SK-N-SH (cell line): ENCODE results near the gene RADIL. TPM values are rescaled to one million over a fixed set of nuclear protein-coding genes. Genes with fewer than 3 reads are reported as not detected.
A peak's percentile ranks its signal among the peaks of the same experiment; 100 is the strongest.

Experiments
- ELF1 ChIP-seq: IDR thresholded peaks from 2 replicates; pipeline ENCODE4 v1.4.0; 2012
- EP300 ChIP-seq, 2 experiments: IDR thresholded peaks; 2 replicates each; pipeline versions ENCODE4 v1.4.0 to v1.6.1; 2012; ENCODE audit warnings: borderline replicate concordance in 1 of 2, low read depth in 1 of 2, low read length in 1 of 2
- EZH2phosphoT487 ChIP-seq: fragments of 200-600 bp; sonication (generic); IDR thresholded peaks from 2 replicates; pipeline ENCODE4 v1.6.1; 2017; ENCODE audit warnings: low read depth, mixed run types, mild to moderate bottlenecking, antibody characterized with exemption, moderate library complexity, borderline replicate concordance
- FOSL2 ChIP-seq: IDR thresholded peaks from 2 replicates; pipeline ENCODE4 v1.4.0; 2012; ENCODE audit warnings: low read depth, mild to moderate bottlenecking, moderate library complexity, borderline replicate concordance
- FOXM1 ChIP-seq: IDR thresholded peaks from 2 replicates; pipeline ENCODE4 v1.4.0; 2012; ENCODE audit warnings: low read depth, mild to moderate bottlenecking
- GATA2 ChIP-seq: sonication (generic); formaldehyde crosslinking; IDR thresholded peaks from 2 replicates; pipeline ENCODE4 v1.5.0; 2020; ENCODE audit warnings: mild to moderate bottlenecking, missing genetic modification reagents
- JUND ChIP-seq: IDR thresholded peaks from 2 replicates; pipeline ENCODE4 v1.4.0; 2012
- MEF2A ChIP-seq: IDR thresholded peaks from 2 replicates; pipeline ENCODE4 v1.4.0; 2012; ENCODE audit warnings: low read depth, borderline replicate concordance
- MXI1 ChIP-seq: IDR thresholded peaks from 2 replicates; pipeline ENCODE4 v1.6.1; 2012; ENCODE audit warnings: mild to moderate bottlenecking, low read depth, low read length, improper control_type of control experiment
- NRF1 ChIP-seq: IDR thresholded peaks from 2 replicates; pipeline ENCODE4 v1.6.1; 2012; ENCODE audit warnings: low read depth, mild to moderate bottlenecking, low read length
- SMC3 ChIP-seq: IDR thresholded peaks from 2 replicates; pipeline ENCODE4 v1.6.1; 2012; ENCODE audit warnings: low read depth, low read length, improper control_type of control experiment
- TAF1 ChIP-seq: IDR thresholded peaks from 2 replicates; pipeline ENCODE4 v1.6.1; 2012; ENCODE audit warnings: low read depth, mild to moderate bottlenecking, low read length, moderate library complexity, borderline replicate concordance
- polyA plus RNA-seq, 3 experiments: library from polyadenylated mRNA; depleted of rRNA; stranded (reverse); fragments of >200 nt; gene quantifications; 2 replicates each; pipeline ENCODE4 v1.2.3, GENCODE V29; 2012
- TF ChIP-seq, protein P1 (sequence below): IDR thresholded peaks from 2 replicates; pipeline ENCODE4 v1.4.0; 2012; ENCODE audit warnings: low read depth
- TF ChIP-seq, protein P2 (sequence below): IDR thresholded peaks from 2 replicates; pipeline ENCODE4 v1.4.0; 2012; ENCODE audit warnings: low read depth, borderline replicate concordance
- TF ChIP-seq, protein P3 (sequence below): IDR thresholded peaks from 2 replicates; pipeline ENCODE4 v1.6.1; 2012; ENCODE audit warnings: mild to moderate bottlenecking, low read depth, low read length, moderate library complexity
- TF ChIP-seq, protein P4 (sequence below): fragments of 150-350 bp; IDR thresholded peaks from 2 replicates; pipeline ENCODE4 v1.6.1; 2017; ENCODE audit warnings: antibody characterized with exemption, low read length, low read depth, borderline replicate concordance
- TF ChIP-seq, protein P5 (sequence below): IDR thresholded peaks from 2 replicates; pipeline ENCODE4; 2012
- TF ChIP-seq, protein P6 (sequence below): fragments of 200-600 bp; sonication (generic); IDR thresholded peaks from 2 replicates; pipeline ENCODE4 v1.6.1; 2017; ENCODE audit warnings: antibody characterized with exemption, mild to moderate bottlenecking, moderate library complexity

The RADIL gene
- polyA plus RNA-seq, 1 of the 3 experiments (the other 2 are of a cell fraction) = 4.3 TPM

DNA sequence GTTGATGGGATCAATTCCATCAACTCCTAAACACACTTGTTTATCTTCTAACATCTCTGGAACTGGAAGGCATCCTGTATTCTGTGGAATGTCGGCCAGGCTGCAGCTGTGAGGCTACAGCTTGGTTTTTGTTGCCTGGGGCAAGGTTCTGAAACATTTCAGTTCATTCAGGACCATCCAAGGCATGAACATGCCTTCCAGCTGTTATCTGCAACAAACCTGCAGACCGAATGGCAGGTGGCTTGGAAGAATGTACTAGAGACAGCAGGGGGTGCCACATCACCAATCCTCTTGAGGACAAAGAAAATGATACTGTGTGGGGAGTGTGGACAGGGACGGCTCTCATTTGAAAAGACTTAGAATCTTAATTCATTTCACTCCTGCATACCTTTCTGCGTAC is 34.1 kb downstream of the RADIL start (continued):
- TF ChIP-seq, protein P1, sequence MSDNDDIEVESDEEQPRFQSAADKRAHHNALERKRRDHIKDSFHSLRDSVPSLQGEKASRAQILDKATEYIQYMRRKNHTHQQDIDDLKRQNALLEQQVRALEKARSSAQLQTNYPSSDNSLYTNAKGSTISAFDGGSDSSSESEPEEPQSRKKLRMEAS = no peak
- TF ChIP-seq FOXM1 = no peak
- TF ChIP-seq, protein P2, sequence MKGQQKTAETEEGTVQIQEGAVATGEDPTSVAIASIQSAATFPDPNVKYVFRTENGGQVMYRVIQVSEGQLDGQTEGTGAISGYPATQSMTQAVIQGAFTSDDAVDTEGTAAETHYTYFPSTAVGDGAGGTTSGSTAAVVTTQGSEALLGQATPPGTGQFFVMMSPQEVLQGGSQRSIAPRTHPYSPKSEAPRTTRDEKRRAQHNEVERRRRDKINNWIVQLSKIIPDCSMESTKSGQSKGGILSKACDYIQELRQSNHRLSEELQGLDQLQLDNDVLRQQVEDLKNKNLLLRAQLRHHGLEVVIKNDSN = no peak
- TF ChIP-seq MEF2A = no peak
- TF ChIP-seq SMC3 = peak; percentile 89
- no peak for TF ChIP-seq NRF1
- TF ChIP-seq, protein P3, sequence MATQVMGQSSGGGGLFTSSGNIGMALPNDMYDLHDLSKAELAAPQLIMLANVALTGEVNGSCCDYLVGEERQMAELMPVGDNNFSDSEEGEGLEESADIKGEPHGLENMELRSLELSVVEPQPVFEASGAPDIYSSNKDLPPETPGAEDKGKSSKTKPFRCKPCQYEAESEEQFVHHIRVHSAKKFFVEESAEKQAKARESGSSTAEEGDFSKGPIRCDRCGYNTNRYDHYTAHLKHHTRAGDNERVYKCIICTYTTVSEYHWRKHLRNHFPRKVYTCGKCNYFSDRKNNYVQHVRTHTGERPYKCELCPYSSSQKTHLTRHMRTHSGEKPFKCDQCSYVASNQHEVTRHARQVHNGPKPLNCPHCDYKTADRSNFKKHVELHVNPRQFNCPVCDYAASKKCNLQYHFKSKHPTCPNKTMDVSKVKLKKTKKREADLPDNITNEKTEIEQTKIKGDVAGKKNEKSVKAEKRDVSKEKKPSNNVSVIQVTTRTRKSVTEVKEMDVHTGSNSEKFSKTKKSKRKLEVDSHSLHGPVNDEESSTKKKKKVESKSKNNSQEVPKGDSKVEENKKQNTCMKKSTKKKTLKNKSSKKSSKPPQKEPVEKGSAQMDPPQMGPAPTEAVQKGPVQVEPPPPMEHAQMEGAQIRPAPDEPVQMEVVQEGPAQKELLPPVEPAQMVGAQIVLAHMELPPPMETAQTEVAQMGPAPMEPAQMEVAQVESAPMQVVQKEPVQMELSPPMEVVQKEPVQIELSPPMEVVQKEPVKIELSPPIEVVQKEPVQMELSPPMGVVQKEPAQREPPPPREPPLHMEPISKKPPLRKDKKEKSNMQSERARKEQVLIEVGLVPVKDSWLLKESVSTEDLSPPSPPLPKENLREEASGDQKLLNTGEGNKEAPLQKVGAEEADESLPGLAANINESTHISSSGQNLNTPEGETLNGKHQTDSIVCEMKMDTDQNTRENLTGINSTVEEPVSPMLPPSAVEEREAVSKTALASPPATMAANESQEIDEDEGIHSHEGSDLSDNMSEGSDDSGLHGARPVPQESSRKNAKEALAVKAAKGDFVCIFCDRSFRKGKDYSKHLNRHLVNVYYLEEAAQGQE = no peak
- no peak for TF ChIP-seq ELF1
- TF ChIP-seq, protein P4, sequence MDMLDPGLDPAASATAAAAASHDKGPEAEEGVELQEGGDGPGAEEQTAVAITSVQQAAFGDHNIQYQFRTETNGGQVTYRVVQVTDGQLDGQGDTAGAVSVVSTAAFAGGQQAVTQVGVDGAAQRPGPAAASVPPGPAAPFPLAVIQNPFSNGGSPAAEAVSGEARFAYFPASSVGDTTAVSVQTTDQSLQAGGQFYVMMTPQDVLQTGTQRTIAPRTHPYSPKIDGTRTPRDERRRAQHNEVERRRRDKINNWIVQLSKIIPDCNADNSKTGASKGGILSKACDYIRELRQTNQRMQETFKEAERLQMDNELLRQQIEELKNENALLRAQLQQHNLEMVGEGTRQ = no peak
- TF ChIP-seq FOSL2 = no peak
- peak; percentile 83 for TF ChIP-seq GATA2 (CRISPR knock-in tag)
- TF ChIP-seq, protein P5, sequence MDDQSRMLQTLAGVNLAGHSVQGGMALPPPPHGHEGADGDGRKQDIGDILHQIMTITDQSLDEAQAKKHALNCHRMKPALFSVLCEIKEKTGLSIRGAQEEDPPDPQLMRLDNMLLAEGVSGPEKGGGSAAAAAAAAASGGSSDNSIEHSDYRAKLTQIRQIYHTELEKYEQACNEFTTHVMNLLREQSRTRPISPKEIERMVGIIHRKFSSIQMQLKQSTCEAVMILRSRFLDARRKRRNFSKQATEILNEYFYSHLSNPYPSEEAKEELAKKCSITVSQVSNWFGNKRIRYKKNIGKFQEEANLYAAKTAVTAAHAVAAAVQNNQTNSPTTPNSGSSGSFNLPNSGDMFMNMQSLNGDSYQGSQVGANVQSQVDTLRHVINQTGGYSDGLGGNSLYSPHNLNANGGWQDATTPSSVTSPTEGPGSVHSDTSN = no peak
- TF ChIP-seq MXI1 = peak; percentile 57; the same call in 1 of the 2 replicates
- no peak for TF ChIP-seq TAF1
- TF ChIP-seq JUND = no peak
- peak in 1 of 2 experiments; percentile 45; a peak in 1 of 4 replicates for TF ChIP-seq EP300 (IDR thresholded peaks at IDR 0.05; ENCODE audit: borderline replicate concordance in 1 of 2, low read depth in 1 of 2, low read length in 1 of 2)
- no peak for TF ChIP-seq EZH2phosphoT487
- TF ChIP-seq, protein P6, sequence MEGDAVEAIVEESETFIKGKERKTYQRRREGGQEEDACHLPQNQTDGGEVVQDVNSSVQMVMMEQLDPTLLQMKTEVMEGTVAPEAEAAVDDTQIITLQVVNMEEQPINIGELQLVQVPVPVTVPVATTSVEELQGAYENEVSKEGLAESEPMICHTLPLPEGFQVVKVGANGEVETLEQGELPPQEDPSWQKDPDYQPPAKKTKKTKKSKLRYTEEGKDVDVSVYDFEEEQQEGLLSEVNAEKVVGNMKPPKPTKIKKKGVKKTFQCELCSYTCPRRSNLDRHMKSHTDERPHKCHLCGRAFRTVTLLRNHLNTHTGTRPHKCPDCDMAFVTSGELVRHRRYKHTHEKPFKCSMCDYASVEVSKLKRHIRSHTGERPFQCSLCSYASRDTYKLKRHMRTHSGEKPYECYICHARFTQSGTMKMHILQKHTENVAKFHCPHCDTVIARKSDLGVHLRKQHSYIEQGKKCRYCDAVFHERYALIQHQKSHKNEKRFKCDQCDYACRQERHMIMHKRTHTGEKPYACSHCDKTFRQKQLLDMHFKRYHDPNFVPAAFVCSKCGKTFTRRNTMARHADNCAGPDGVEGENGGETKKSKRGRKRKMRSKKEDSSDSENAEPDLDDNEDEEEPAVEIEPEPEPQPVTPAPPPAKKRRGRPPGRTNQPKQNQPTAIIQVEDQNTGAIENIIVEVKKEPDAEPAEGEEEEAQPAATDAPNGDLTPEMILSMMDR = peak; percentile 51
- TF ChIP-seq, all 33 proteins: peak for 9
